ENCODE data around the gene COG7.
"Not testable (repeated sequence)": the region's sequence is repeated elsewhere in the genome, so short reads cannot be mapped to it uniquely, and the experiment has no call there.

COG7 gene

DNA sequence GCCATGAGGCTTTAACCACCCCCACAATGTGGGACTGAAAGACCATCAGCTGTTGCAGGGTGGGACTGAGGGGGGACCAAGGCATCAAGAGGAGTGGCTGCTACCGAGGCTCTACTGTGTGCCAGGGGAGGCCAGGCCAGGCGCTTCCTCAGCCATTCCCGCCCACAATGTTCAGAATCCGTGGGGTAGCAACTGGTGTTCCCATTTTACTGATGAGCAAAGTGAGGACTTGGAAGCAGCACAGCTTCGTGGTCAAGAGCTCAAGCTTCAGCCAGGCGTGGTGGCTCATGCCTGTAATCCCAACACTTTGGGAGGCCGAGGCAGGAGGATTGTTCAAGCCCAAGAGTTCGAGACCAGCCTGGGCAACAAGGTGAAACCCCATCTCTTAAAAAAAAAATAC is 85.0 kb downstream of the COG7 start:
- no peaks in the 10 kb centered on the region for H3K27me3 ChIP-seq (ENCODE audit: control insufficient read depth in 1 of 2, insufficient read depth in 2 of 2, low read length in 2 of 2)
- H3K27ac ChIP-seq (ENCODE audit: low read depth, low read length), result no peak overlapping the region
- H3K9me3 ChIP-seq (ENCODE audit: low read length), result no peaks in the 10 kb centered on the region
- no peak overlapping the region for H3K9ac ChIP-seq (ENCODE audit: low read length)
- no peaks in the 10 kb centered on the region for H3K36me3 ChIP-seq (ENCODE audit: insufficient read depth, low read length)
- no peak overlapping the region for H3K4me3 ChIP-seq (ENCODE audit: low read depth in 1 of 2, low read length in 2 of 2)
- peaks cover 3% of the 10 kb centered on the region for H3K4me1 ChIP-seq (ENCODE audit: insufficient read depth, low read length)

DNA sequence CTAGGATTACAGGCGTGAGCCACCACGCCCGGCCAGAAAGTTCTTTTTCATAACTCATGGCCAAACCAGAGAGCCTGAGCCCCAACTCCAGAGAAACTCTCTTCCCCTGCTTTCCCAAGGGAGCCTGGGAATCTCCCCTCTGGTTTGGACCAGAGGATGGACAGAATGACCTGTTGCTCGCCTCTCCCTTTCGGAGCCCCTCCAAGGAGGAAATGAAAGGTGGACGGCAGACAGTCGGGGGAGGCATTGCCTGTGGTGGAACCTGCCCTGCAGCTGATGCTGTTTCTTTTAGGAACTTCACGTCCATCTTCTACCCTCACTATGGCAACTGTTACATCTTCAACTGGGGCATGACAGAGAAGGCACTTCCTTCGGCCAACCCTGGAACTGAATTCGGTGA is 85.4 kb downstream of the COG7 start:
- no peak overlapping the region for H3K9ac ChIP-seq (ENCODE audit: low read length)
- H3K36me3 ChIP-seq (ENCODE audit: insufficient read depth, low read length), result no peaks in the 10 kb centered on the region
- H3K4me1 ChIP-seq (ENCODE audit: insufficient read depth, low read length), result peaks cover 7% of the 10 kb centered on the region
- no peaks in the 10 kb centered on the region for H3K9me3 ChIP-seq (ENCODE audit: low read length)
- no peak overlapping the region for H3K4me3 ChIP-seq (ENCODE audit: low read depth in 1 of 2, low read length in 2 of 2)
- H3K27me3 ChIP-seq (ENCODE audit: control insufficient read depth in 1 of 2, insufficient read depth in 2 of 2, low read length in 2 of 2), result no peaks in the 10 kb centered on the region
- H3K27ac ChIP-seq (ENCODE audit: low read depth, low read length), result no peak overlapping the region

DNA sequence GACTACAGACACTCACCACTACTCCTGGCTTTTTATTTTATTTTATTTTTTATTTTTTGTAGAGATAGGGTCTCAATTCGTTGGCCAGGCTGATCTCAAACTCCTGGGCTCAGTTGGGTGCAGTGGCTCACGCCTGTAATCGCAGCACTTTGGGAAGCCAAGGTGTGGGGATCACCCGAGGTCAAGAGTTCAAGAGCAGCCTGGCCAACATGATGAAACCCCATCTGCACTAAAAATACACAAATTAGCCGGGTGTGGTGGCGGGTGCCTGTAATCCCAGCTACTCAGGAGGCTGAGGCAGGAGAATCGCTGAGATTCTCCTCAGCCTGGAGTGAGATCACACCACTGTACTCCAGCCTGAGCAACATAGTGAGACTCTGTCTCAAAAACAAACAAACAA is 86.6 kb downstream of the COG7 start:
- not testable (repeated sequence) for H3K9ac ChIP-seq (ENCODE audit: low read length); H3K27me3 ChIP-seq (ENCODE audit: control insufficient read depth in 1 of 2, insufficient read depth in 2 of 2, low read length in 2 of 2); H3K4me1 ChIP-seq (ENCODE audit: insufficient read depth, low read length); H3K27ac ChIP-seq (ENCODE audit: low read depth, low read length); H3K4me3 ChIP-seq (ENCODE audit: low read depth in 1 of 2, low read length in 2 of 2); H3K9me3 ChIP-seq (ENCODE audit: low read length); H3K36me3 ChIP-seq (ENCODE audit: insufficient read depth, low read length)

DNA sequence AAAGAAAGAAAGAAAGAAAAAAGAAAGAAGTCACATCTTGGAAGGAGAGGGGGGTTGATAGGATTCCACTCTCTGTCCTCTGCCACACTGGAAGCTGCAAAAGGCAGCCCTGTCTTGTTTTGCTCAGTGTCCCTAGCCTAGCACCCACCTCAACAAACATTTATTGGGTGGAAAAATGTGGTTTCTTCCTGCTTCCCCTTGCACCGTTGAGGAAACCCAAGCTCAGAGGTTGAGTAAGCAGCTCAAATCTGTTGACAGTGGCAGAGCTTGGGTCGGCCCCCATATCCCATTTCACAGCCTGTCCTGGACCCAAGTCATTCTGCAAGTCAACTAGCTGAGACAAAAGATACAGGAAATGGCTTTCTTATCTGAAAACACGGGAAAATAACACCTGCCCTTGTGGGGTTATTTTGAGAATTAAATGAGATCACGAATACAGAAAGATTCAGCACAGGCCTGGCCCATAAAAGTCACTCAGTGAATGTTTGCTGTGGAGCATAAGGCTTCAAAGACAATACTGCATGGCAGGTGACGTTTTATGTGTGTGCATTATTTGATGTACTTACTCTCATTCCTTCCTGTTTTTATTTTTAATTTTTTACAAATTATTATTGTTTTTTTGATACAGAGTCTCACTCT is 87.3 kb downstream of the COG7 start:
- no peaks in the 10 kb centered on the region for H3K27me3 ChIP-seq (ENCODE audit: control insufficient read depth in 1 of 2, insufficient read depth in 2 of 2, low read length in 2 of 2)
- H3K36me3 ChIP-seq (ENCODE audit: insufficient read depth, low read length), result no peaks in the 10 kb centered on the region
- no peak overlapping the region for H3K4me3 ChIP-seq (ENCODE audit: low read depth in 1 of 2, low read length in 2 of 2)
- no peaks in the 10 kb centered on the region for H3K9me3 ChIP-seq (ENCODE audit: low read length)
- H3K4me1 ChIP-seq (ENCODE audit: insufficient read depth, low read length), result peaks cover 10% of the 10 kb centered on the region
- no peak overlapping the region for H3K27ac ChIP-seq (ENCODE audit: low read depth, low read length)
- no peak overlapping the region for H3K9ac ChIP-seq (ENCODE audit: low read length)

DNA sequence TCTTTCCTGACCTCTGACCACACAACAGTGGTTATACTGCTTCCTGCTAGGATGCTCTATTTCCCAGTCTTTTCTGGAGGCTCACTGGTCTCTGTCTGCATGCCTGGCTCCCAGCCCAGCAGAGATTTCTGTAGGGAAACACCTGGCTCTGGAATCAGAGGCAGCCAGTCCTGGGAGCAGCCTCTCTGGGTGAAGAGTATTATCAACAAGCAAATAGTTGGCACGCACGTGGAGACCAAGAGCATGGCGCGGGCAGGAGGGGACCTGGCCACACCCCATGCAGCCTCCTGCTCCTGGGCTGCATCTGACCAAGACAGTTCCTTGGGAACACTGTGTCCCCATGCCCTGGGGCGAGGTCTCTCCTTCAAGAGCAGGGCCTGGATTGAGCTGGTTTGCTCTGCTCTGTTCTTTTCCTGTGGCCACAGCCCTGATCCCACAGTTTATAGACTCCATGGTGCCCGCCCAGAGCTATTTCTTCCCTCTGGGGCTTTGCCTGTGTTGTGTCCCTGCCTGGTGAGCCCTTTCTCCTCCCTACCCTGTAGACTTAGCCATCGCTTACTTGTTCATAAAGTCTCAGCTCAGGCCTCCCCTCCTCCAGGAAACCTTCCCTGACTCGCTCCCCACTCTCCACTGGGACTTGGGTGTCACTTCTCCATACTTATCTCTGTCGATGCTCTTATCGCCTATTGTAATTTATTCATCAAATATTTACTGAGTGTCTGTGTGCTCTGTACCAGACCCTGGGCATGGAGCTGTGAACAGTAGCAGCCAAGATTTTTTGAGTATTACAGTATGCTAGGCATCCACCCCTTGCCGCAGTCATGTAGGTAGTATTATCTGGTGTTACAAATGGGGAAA is 90.3 kb downstream of the COG7 start:
- Histone ChIP-seq H3K27ac (ENCODE audit: low read depth, low read length) (no peak overlapping the region), H3K27me3 (ENCODE audit: control insufficient read depth in 1 of 2, insufficient read depth in 2 of 2, low read length in 2 of 2) (no peaks in the 10 kb centered on the region), H3K4me3 (ENCODE audit: low read depth in 1 of 2, low read length in 2 of 2) (no peak overlapping the region), H3K4me1 (ENCODE audit: insufficient read depth, low read length) (peaks cover 10% of the 10 kb centered on the region), H3K36me3 (ENCODE audit: insufficient read depth, low read length) (no peaks in the 10 kb centered on the region), H3K9me3 (ENCODE audit: low read length) (no peaks in the 10 kb centered on the region), H3K9ac (ENCODE audit: low read length) (no peak overlapping the region)

DNA sequence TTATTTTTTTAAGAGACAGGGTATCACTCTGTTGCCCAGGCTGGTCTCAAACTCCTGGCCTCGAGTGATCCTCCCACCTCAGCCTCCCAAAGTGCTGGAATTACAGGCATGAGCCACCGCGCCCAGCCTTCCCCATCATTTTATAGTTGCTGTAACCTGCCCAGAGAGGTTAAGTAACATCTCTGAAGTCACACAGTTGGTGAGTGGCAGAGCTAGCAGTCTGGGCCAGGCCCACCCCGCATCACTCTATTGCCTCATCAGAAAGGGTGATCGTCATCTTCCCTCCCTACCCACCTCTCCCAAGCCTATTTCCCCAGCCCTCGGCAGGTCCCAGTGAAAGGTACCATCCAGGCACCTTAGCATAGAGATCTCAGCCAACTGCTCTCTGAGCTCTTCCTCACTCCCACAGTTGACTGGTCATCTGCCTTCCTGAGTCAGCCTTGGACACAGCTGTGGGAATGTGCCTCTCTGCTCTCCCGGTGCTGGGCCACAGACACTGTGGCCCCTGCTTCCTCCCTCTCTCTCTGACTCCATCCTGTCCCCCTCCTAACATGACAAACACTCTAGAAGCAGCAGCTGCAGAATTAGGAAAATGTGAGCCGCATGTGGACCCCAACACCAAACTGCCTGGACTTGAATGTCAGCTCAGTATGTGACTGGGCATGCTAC is 93.8 kb downstream of the COG7 start:
- Histone ChIP-seq H3K27ac (ENCODE audit: low read depth, low read length) (no peak overlapping the region), H3K4me3 (ENCODE audit: low read depth in 1 of 2, low read length in 2 of 2) (no peak overlapping the region), H3K36me3 (ENCODE audit: insufficient read depth, low read length) (no peaks in the 10 kb centered on the region), H3K9ac (ENCODE audit: low read length) (no peak overlapping the region), H3K4me1 (ENCODE audit: insufficient read depth, low read length) (peaks cover 10% of the 10 kb centered on the region), H3K9me3 (ENCODE audit: low read length) (no peaks in the 10 kb centered on the region), H3K27me3 (ENCODE audit: control insufficient read depth in 1 of 2, insufficient read depth in 2 of 2, low read length in 2 of 2) (no peaks in the 10 kb centered on the region)

DNA sequence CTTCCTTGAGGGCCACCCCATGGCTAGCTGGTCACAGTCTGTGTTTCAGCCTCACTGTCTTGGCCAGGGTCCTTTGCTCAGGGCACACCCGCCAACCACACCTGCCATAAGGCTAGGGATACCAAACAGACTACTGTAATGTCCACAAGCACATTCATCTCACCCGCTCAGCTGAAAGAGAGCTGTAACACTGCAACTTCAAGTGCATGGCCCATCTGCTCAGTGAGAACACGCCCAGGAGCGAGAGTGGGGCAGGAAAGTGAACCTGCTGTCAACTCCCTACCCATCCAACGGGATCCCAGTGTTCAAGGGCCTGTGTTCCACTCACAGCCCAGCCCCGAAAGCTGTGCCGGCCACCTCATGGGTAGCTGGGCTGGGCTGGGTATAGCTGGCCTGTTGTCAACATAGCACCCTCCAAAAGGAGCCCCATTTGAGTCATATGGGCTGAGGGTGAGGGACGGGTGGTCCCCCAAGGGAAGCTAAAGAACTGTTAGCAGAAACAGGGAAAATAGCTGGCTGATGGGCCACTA is 95.2 kb downstream of the COG7 start:
- H3K27ac ChIP-seq (ENCODE audit: low read depth, low read length), result no peak overlapping the region
- H3K9ac ChIP-seq (ENCODE audit: low read length), result no peak overlapping the region
- no peak overlapping the region for H3K4me3 ChIP-seq (ENCODE audit: low read depth in 1 of 2, low read length in 2 of 2)
- H3K4me1 ChIP-seq (ENCODE audit: insufficient read depth, low read length), result peaks cover 5% of the 10 kb centered on the region
- no peaks in the 10 kb centered on the region for H3K36me3 ChIP-seq (ENCODE audit: insufficient read depth, low read length)
- H3K9me3 ChIP-seq (ENCODE audit: low read length), result no peaks in the 10 kb centered on the region
- H3K27me3 ChIP-seq (ENCODE audit: control insufficient read depth in 1 of 2, insufficient read depth in 2 of 2, low read length in 2 of 2), result no peaks in the 10 kb centered on the region

DNA sequence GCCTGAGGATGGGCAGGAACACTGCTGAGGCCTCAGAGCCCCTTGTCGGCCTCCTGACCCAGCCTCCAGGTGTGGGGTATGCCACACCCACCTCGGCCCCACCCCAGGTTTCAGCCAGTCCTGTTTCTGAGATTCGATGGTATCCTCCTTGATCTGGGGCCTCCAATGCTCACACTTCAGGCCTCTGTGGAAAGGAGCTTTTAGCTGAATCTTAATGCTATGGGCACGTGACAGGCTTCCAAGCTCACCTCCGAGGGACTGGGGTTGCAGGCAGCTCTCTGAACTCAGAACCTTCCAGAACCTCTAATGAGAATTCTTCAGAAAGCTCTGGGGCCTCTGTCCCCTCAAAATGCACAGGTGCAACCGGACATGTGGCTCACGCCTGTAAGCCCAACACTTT is 96.0 kb downstream of the COG7 start:
- no peaks in the 10 kb centered on the region for H3K4me1 ChIP-seq (ENCODE audit: insufficient read depth, low read length)
- no peaks in the 10 kb centered on the region for H3K36me3 ChIP-seq (ENCODE audit: insufficient read depth, low read length)
- H3K27me3 ChIP-seq (ENCODE audit: control insufficient read depth in 1 of 2, insufficient read depth in 2 of 2, low read length in 2 of 2), result no peaks in the 10 kb centered on the region
- H3K9ac ChIP-seq (ENCODE audit: low read length), result no peak overlapping the region
- no peak overlapping the region for H3K27ac ChIP-seq (ENCODE audit: low read depth, low read length)
- no peak overlapping the region for H3K4me3 ChIP-seq (ENCODE audit: low read depth in 1 of 2, low read length in 2 of 2)
- no peaks in the 10 kb centered on the region for H3K9me3 ChIP-seq (ENCODE audit: low read length)

DNA sequence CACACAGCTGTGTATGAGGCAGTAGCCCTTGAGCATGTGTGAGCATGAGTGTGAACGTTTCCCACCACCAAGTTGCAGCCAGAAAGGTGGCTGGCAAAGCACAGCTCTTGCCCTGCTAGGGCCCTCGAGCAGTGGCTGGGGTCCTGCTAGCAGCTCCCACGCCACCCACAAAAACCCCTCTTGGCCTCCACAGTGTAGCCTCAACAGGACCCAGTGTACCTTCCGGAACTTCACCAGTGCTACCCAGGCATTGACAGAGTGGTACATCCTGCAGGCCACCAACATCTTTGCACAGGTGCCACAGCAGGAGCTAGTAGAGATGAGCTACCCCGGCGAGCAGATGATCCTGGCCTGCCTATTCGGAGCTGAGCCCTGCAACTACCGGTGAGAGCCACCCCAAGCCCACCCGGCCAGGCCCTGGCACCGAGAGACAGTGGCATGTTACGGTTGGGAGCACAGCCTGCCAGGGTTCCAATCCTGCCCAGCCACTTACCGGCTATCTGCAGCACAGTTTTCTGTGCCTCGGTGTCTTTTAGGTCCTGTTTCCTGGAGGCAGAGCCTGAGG is 97.8 kb downstream of the COG7 start:
- Histone ChIP-seq H3K27me3 (ENCODE audit: control insufficient read depth in 1 of 2, insufficient read depth in 2 of 2, low read length in 2 of 2) (no peaks in the 10 kb centered on the region), H3K36me3 (ENCODE audit: insufficient read depth, low read length) (no peaks in the 10 kb centered on the region), H3K4me3 (ENCODE audit: low read depth in 1 of 2, low read length in 2 of 2) (no peak overlapping the region), H3K9ac (ENCODE audit: low read length) (no peak overlapping the region), H3K27ac (ENCODE audit: low read depth, low read length) (no peak overlapping the region), H3K9me3 (ENCODE audit: low read length) (no peaks in the 10 kb centered on the region), H3K4me1 (ENCODE audit: insufficient read depth, low read length) (no peaks in the 10 kb centered on the region)

DNA sequence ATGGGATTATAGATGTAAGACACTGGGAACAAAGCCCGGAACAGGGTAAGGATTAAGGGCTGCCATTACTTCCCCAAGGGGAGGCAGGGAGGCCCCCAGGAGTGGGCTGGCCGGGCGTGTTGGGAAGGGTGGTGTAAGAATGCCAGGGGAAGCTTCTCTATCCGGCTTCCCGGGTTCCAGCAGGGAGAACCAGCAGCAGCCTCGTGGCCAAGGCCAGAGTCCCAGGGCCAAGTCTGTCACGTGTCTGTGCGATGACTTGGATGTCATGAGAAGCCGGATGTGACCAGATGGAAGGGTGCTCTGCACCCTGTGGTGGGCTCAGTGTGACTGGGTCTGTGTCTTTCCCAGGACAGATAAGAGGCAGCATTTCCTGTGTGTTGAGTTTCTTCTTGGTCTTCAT is 98.7 kb downstream of the COG7 start:
- H3K9me3 ChIP-seq (ENCODE audit: low read length), result no peaks in the 10 kb centered on the region
- H3K4me1 ChIP-seq (ENCODE audit: insufficient read depth, low read length), result no peaks in the 10 kb centered on the region
- H3K9ac ChIP-seq (ENCODE audit: low read length), result no peak overlapping the region
- no peak overlapping the region for H3K27ac ChIP-seq (ENCODE audit: low read depth, low read length)
- no peaks in the 10 kb centered on the region for H3K36me3 ChIP-seq (ENCODE audit: insufficient read depth, low read length)
- H3K4me3 ChIP-seq (ENCODE audit: low read depth in 1 of 2, low read length in 2 of 2), result no peak overlapping the region
- no peaks in the 10 kb centered on the region for H3K27me3 ChIP-seq (ENCODE audit: control insufficient read depth in 1 of 2, insufficient read depth in 2 of 2, low read length in 2 of 2)

DNA sequence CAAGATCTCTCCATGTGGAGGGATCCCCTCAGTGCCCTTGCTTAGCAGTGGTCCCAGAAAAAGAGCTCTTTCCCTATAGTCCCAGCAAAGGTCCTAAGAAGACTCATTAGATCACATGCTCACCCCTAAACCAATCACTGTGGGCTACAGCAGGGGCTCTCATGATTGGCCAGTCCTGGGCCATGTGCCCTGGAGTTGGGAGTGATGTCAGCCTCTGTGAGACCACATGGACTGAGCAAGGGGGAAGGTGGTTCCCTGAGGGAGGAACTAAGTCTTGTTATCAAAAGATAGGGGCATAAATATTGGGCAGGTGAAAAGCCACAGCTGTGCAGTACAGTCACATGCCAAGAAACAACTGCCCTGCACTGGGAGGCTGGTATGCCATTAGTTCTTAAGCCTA is 99.5 kb downstream of the COG7 start:
- H3K27ac ChIP-seq (ENCODE audit: low read depth, low read length), result no peak overlapping the region
- H3K4me3 ChIP-seq (ENCODE audit: low read depth in 1 of 2, low read length in 2 of 2), result no peak overlapping the region
- H3K27me3 ChIP-seq (ENCODE audit: control insufficient read depth in 1 of 2, insufficient read depth in 2 of 2, low read length in 2 of 2), result no peaks in the 10 kb centered on the region
- no peaks in the 10 kb centered on the region for H3K4me1 ChIP-seq (ENCODE audit: insufficient read depth, low read length)
- no peaks in the 10 kb centered on the region for H3K36me3 ChIP-seq (ENCODE audit: insufficient read depth, low read length)
- H3K9me3 ChIP-seq (ENCODE audit: low read length), result no peaks in the 10 kb centered on the region
- H3K9ac ChIP-seq (ENCODE audit: low read length), result no peak overlapping the region
